Measurements from ENCODE around the gene DLX4. TPM values are rescaled to one million over a fixed set of nuclear protein-coding genes. Genes with fewer than 3 reads are reported as not detected.
A peak's percentile ranks its signal among the peaks of the same experiment; 100 is the strongest.

The DLX4 gene
- total RNA-seq, 1 experiment from 2014 or later = 1.3 TPM

GRCh38 chr17:49968405-49969133 lies 421 bp upstream of the DLX4 start (continued):
- no peak for TF ChIP-seq ARID4B (CRISPR knock-in tag; IDR thresholded peaks at IDR 0.05; ENCODE audit: borderline replicate concordance)
- TF ChIP-seq GABPB1 (CRISPR knock-in tag; IDR thresholded peaks at IDR 0.05) = peak; percentile 49; the same call in 1 of the 2 replicates
- TF ChIP-seq E2F1 (CRISPR knock-in tag; IDR thresholded peaks at IDR 0.05) = no peak
- no peak for TF ChIP-seq TEAD4 (CRISPR knock-in tag; IDR thresholded peaks at IDR 0.05)
- no peak for TF ChIP-seq ZNF512 (CRISPR knock-in tag; IDR thresholded peaks at IDR 0.05; ENCODE audit: borderline replicate concordance)
- TF ChIP-seq ELF4 (CRISPR knock-in tag; IDR thresholded peaks at IDR 0.05; ENCODE audit: low read depth) = no peak
- TF ChIP-seq ZNF263 (CRISPR knock-in tag; IDR thresholded peaks at IDR 0.05; ENCODE audit: low read depth) = no peak
- no peak for TF ChIP-seq TCF7 (CRISPR knock-in tag; IDR thresholded peaks at IDR 0.05; ENCODE audit: low read depth)
- TF ChIP-seq NR3C1 (CRISPR knock-in tag; conservative IDR thresholded peaks at IDR 0.05; ENCODE audit: low read depth) = no peak
- no peak for TF ChIP-seq NFATC4 (CRISPR knock-in tag; IDR thresholded peaks at IDR 0.05)
- no peak for TF ChIP-seq E2F4 (CRISPR knock-in tag; IDR thresholded peaks at IDR 0.05; ENCODE audit: borderline replicate concordance, low read depth)
- peak; percentile 78 for TF ChIP-seq ETV6 (CRISPR knock-in tag; IDR thresholded peaks at IDR 0.05)
- no peak for TF ChIP-seq ZNF121 (CRISPR knock-in tag; IDR thresholded peaks at IDR 0.05)
- TF ChIP-seq FOXP1 (CRISPR knock-in tag; IDR thresholded peaks at IDR 0.05; ENCODE audit: borderline replicate concordance) = no peak; the same call in 1 of the 2 replicates
- TF ChIP-seq KAT7 (CRISPR knock-in tag; IDR thresholded peaks at IDR 0.05; ENCODE audit: borderline replicate concordance) = peak; percentile 28; the same call in 1 of the 2 replicates
- TF ChIP-seq JAZF1 (CRISPR knock-in tag; IDR thresholded peaks at IDR 0.05) = no peak
- no peak for TF ChIP-seq GRHL2 (CRISPR knock-in tag; IDR thresholded peaks at IDR 0.05; ENCODE audit: insufficient replicate concordance, severe bottlenecking)
- TF ChIP-seq AFF4 (CRISPR knock-in tag; IDR thresholded peaks at IDR 0.05; ENCODE audit: borderline replicate concordance) = no peak
- TF ChIP-seq EMX1 (CRISPR knock-in tag; IDR thresholded peaks at IDR 0.05) = no peak
- peak; percentile 38; the same call in 1 of the 2 replicates for TF ChIP-seq MAX (CRISPR knock-in tag; IDR thresholded peaks at IDR 0.05)
- TF ChIP-seq SOX15 (CRISPR knock-in tag; IDR thresholded peaks at IDR 0.05) = no peak
- TF ChIP-seq ZNF671 (CRISPR knock-in tag; IDR thresholded peaks at IDR 0.05) = no peak
- TF ChIP-seq AR (CRISPR knock-in tag; IDR thresholded peaks at IDR 0.05) = no peak
